Left lung (tissue), 10 donors: ENCODE measurements around the gene HOXB2. TPM values are rescaled to one million over a fixed set of nuclear protein-coding genes. Genes with fewer than 3 reads are reported as not detected.
A peak's percentile ranks its signal among the peaks of the same experiment; 100 is the strongest.

ENCODE experiments used
- ATAC-seq: fragments of 200-7000 bp; cut with Tn5 transposase; one replicate; pipeline ENCODE4 v1.9.1; 2020; ENCODE audit warnings: moderate library complexity
- DNase-seq, 4 donors: peaks; one replicate each; pipeline ENCODE4 v3.0.0-alpha.2; 2013 to 2020
- H3K27ac ChIP-seq, 2 donors: fragments of 200-600 bp; sonication (generic) in 1 of 2; one replicate each; pipeline versions ENCODE4 v1.5.0 to v1.8.0; 2020 to 2021
- H3K27me3 ChIP-seq, 2 donors: fragments of 200-600 bp; sonication (generic) in 1 of 2; one replicate each; pipeline versions ENCODE4 v1.5.0 to v1.8.0; 2020 to 2021
- H3K36me3 ChIP-seq, 2 donors: fragments of 200-600 bp; sonication (generic) in 1 of 2; one replicate each; pipeline versions ENCODE4 v1.5.0 to v1.8.0; 2020 to 2021
- H3K4me1 ChIP-seq, 2 donors: fragments of 200-600 bp; one replicate each; pipeline ENCODE4 v1.8.0; 2021
- H3K4me3 ChIP-seq, 2 donors: fragments of 200-600 bp; sonication (generic) in 1 of 2; one replicate each; pipeline versions ENCODE4 v1.5.0 to v1.8.0; 2020 to 2021; ENCODE audit warnings: mild to moderate bottlenecking in 1 of 2
- H3K9me3 ChIP-seq, 2 donors: fragments of 200-600 bp; sonication (generic) in 1 of 2; one replicate each; pipeline versions ENCODE4 v1.5.0 to v1.8.0; 2020 to 2021
- intact Hi-C, 2 donors: fragments of 100-400 bp; cut with DNase I; formaldehyde crosslinking; loops; one replicate each; pipeline versions ENCODE4 v1.11.2 to v1.14.2; 2022
- polyA plus RNA-seq, 6 donors: library from polyadenylated mRNA; unstranded; fragments of 120-200 nt; gene quantifications; one replicate each; pipeline ENCODE4 v1.2.1, GENCODE V29; 2013; ENCODE audit not compliant: insufficient read length in 6 of 6
- total RNA-seq, 2 donors: library from RNA; stranded (reverse); fragmentation: NEBNext Ultra II Directional; extraction: Animal tissue kit (Norgen Biotek cat#: 25700); gene quantifications; one replicate each; pipeline ENCODE4 v1.2.1, GENCODE V29; 2021
- TF ChIP-seq, protein P1 (sequence below), 2 donors: fragments of 200-600 bp; sonication (generic) in 1 of 2; IDR thresholded peaks; one replicate each; pipeline versions ENCODE4 v1.5.0 to v1.8.0; 2021; ENCODE audit warnings: antibody characterized with exemption in 2 of 2
- donor health status: DM: no; HTN: yes; CAD: no.
- donor health status: DM: no; HTN: no; CAD: no.

The HOXB2 gene
- total and polyA plus RNA-seq, 8 donors = 9.7 to 33.6 (median 24.9) TPM

- Histone ChIP-seq H3K4me1 (peaks cover 3 to 19% of the 10 kb centered on the region in 2 donors), H3K27ac (no peak overlapping the region), H3K9me3 (no peaks in the 10 kb centered on the region), H3K36me3 (no peaks in the 10 kb centered on the region), H3K4me3 (no peak overlapping the region), H3K27me3 (peaks cover 43 to 100% of the 10 kb centered on the region in 2 donors)
- DNase-seq (no peak), ATAC-seq (no peak)
- TF ChIP-seq, protein P1, sequence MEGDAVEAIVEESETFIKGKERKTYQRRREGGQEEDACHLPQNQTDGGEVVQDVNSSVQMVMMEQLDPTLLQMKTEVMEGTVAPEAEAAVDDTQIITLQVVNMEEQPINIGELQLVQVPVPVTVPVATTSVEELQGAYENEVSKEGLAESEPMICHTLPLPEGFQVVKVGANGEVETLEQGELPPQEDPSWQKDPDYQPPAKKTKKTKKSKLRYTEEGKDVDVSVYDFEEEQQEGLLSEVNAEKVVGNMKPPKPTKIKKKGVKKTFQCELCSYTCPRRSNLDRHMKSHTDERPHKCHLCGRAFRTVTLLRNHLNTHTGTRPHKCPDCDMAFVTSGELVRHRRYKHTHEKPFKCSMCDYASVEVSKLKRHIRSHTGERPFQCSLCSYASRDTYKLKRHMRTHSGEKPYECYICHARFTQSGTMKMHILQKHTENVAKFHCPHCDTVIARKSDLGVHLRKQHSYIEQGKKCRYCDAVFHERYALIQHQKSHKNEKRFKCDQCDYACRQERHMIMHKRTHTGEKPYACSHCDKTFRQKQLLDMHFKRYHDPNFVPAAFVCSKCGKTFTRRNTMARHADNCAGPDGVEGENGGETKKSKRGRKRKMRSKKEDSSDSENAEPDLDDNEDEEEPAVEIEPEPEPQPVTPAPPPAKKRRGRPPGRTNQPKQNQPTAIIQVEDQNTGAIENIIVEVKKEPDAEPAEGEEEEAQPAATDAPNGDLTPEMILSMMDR (IDR thresholded peaks at IDR 0.05) = no peak
- intact Hi-C loops = no loop called here
Measured at GRCh38 chr17:48566717-48567116, 21.8 kb upstream of the HOXB2 start.

DNA sequence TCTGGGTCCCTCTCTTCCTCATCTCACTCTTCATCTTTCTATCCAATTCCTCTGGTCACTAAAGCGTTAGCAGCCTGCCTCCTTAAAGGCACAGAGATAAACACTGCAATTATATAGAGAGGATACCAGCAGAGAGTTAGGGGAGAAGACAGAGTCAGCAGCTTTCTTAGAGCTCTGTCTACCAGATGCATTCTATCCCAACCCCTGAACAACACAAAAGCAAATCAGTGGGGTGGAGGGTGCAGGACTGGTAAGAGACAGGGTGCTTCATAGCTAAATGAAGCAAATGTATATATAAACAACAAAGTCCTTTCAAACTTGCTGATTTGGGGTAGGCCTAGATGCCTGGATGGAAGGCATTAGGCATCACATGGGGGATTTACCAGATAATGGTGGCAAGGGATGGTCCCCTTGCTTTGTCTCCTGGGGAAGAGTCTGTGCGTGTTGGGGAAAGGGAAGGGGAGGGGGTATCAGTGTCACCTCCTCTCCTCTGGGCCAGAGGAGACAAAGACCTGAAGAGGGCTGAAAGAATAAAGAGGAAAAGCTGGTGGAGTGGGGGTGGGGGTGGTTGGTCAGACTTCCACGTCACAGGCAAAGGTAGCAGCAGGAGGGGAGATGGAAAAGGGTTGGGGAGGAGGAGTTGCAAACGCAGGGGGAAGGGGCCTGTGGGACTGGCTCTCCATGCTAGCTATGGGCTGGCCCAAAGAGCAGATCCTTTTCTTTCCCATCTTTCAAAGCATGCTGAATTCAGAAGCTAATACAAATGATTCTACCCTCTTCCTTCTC lies 21.2 kb upstream of the HOXB2 start:
- TF ChIP-seq, protein P1 (IDR thresholded peaks at IDR 0.05) = no peak
- ATAC-seq = no peak

DNA sequence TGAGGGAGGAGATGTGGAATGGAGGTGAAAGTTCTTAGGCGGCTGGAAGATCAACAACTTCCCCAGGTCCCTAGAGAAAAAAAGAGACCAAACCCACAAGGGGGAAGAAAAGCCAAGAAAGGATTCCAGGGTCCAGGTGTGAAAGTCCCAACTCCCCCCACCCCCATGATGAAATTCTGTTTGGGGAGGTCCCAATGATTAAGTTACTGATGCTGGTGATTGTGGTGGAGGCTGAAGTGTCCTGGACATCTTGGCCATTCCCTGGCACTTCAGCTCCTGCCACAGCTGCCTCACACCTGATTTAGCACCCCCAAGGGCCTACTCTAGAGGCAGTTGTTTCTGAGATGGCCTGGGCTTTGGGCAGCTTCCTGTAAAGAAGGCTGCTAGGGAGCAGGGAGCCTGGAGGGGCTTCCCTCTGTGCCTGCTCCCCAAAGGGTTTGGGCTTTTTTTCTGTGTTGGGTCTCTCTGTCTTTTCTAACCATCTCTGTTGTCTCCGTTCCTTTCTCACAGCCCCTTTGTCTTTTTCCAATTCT lies 20.2 kb upstream of the HOXB2 start:
- DNase-seq (no peak), ATAC-seq (no peak)
- Histone ChIP-seq H3K27ac (peak overlapping the region in 1 of 2 donors; percentile 67), H3K9me3 (no peaks in the 10 kb centered on the region), H3K36me3 (no peaks in the 10 kb centered on the region), H3K4me1 (peaks cover 3 to 19% of the 10 kb centered on the region in 2 donors), H3K4me3 (no peak overlapping the region), H3K27me3 (peaks cover 35 to 90% of the 10 kb centered on the region in 2 donors)
- intact Hi-C loops = no loop called here
- TF ChIP-seq, protein P1 (IDR thresholded peaks at IDR 0.05) = no peak

More for the DNA sequence above, 21.2 kb upstream of the HOXB2 start:
- Histone ChIP-seq H3K4me1 (peaks cover 3 to 19% of the 10 kb centered on the region in 2 donors), H3K27me3 (peaks cover 43 to 94% of the 10 kb centered on the region in 2 donors), H3K9me3 (no peaks in the 10 kb centered on the region), H3K36me3 (no peaks in the 10 kb centered on the region), H3K4me3 (no peak overlapping the region), H3K27ac (no peak overlapping the region)
- DNase-seq = no peak
- intact Hi-C loops = no loop called here

DNA sequence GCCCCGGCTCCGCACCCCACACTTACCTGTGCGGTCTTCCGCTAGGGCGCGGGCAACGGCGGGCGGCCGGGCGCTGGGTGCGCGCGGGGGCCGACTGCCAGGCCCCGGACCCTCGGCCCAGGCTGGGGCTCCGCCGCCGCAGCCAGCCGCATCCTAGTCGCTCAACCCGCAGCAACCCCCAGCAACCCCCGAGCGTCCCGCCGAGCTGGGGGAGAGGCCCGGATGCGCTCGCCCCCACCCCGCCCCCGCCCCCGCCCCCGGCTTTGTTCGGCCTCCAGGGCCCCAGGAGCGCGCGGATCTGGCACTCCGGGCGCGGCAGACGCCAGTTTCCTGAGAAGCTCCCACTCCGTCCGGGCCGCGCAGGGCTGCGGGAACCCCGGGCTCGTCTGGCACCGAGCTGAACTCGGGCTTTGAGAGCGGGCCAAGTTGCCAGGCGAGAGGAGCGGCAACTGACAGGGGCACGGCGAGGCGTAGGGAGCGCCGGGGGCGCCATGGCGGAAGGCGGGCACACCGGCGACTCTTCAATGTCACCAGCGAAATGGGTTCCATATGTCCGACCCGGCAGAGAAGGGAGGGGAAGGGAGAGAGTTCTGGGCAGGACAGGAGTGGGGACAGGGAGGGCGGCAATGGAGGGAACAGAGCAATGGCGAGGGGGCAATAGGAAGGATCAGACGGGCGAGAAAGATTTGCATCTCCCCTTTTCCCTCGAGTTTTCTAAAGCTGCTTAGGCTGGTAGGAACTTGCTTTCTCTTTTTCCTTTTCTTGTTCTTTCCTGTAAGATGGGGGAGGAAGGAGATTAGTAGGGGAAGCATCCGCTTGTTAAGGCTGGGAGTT lies 19.5 kb upstream of the HOXB2 start:
- Histone ChIP-seq H3K4me3 (no peak overlapping the region), H3K36me3 (no peaks in the 10 kb centered on the region), H3K27ac (peak overlapping the region in 1 of 2 donors; percentile 67), H3K27me3 (peaks cover 33 to 90% of the 10 kb centered on the region in 2 donors), H3K9me3 (no peaks in the 10 kb centered on the region), H3K4me1 (peaks cover 3 to 19% of the 10 kb centered on the region in 2 donors)
- ATAC-seq (no peak), DNase-seq (no peak)
- TF ChIP-seq, protein P1 (IDR thresholded peaks at IDR 0.05) = no peak
- intact Hi-C loops = no loop called here

DNA sequence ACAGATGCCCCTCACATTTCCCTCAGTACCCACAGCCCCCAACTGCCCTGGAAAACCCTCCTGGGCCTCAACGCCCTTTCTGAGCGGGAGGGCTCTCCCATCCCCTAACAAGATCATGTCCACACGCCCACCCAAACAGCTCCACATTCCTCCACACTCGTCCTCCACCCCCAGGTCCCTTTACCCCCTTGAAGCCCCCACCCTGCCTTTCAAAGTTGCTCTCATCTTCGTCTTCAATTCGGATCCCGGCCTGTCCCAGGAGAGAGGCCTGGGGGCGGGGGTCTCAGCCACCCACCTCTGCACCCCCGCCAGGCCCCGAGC lies 18.9 kb upstream of the HOXB2 start:
- TF ChIP-seq, protein P1 (IDR thresholded peaks at IDR 0.05) = no peak
- H3K36me3 ChIP-seq = no peaks in the 10 kb centered on the region
- H3K4me3 ChIP-seq = no peak overlapping the region
- ATAC-seq = no peak
- DNase-seq = no peak
- H3K27ac ChIP-seq = peak overlapping the region in 1 of 2 donors; percentile 67
- H3K4me1 ChIP-seq = peaks cover 3 to 17% of the 10 kb centered on the region in 2 donors
- peaks cover 30 to 90% of the 10 kb centered on the region in 2 donors for H3K27me3 ChIP-seq
- H3K9me3 ChIP-seq = no peaks in the 10 kb centered on the region
- intact Hi-C loops = no loop called here
